Medulla oblongata (tissue), 1 donor: ENCODE results near the gene PPP1R9B.

Experiments
- DNase-seq: peaks from one replicate; pipeline ENCODE4 v3.0.0-alpha.2; 2015; ENCODE audit errors: extremely low spot score

The PPP1R9B gene

DNA sequence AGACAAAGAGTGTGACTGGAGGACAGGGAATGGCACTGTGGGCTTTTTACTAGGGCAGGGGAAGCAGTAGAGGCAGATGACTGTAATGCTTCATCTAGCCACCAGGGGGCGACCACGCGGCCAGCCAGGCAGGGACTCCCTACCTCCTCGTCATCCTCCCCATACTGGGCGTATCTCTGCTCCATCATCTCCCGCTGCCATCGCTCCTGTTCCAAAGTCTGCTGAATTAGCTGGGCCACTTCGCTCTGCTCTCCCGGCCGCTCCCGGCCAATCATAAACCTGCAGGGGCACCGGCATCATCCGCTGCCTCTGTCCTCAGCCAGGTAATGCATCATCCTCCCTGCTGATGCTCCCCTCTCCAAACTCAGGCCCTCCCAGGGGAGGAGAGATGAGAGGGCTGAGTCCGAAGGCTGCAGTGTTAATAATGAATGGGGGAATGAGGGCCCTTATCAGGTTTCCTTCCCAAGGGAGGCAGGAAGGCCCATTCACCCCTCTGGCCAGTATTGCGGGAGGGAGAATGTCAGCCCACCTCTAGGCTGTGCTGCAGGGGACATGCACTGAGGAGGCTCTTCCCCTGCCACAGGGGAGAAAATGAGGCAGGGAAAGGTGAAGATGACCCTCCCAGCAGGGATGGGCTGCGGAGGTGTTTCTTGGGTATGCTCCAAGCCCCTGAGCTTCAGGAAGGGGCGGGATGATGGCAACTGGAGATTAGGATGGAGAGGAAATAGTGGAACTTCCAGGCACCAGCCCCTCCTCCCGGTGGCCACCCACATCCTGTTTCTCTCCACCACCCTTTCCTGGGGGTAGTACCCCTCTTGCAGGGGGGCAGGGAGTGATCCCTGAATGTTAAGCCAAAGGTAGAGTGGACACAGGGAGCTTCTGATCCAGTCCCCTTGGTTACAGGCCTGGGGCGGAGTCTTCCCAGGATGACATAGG, 10.3 kb downstream of the PPP1R9B start:
- peak; percentile 55 for DNase-seq

DNA sequence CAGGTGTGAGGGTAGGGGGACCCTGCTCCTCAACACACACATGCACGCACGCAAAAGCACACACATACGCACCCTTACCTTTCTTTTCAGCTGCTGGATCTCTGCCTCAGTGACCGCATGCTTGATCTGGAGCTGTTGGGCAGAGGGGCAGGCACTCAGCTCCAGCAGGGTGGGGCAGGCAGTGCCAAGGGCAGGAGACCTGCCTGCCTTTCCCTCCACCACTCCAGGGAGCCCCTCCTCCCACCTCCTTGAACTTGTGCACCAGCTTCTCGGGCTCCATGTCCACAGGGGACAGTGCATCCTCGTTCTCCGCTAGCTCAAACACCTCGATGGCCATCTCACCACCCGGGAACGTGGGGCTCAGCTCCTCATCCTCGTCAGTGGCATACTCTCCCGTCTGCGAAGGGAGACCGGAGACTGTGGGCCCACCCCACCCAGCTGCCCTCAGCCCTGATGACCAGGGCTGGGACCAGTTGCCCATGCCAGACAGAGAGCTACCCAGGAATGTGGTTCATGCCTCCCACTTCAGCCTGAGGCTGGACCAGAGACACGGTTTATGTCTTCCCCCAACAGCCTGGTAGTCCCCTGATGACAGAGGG, 11.2 kb downstream of the PPP1R9B start:
- no peak for DNase-seq

- no peak for DNase-seq
Measured at GRCh38 chr17:50137042-50137441, 13.4 kb downstream of the PPP1R9B start.

GRCh38 chr17:50136096-50136687, 14.3 kb downstream of the PPP1R9B start:
- DNase-seq: no peak

DNA sequence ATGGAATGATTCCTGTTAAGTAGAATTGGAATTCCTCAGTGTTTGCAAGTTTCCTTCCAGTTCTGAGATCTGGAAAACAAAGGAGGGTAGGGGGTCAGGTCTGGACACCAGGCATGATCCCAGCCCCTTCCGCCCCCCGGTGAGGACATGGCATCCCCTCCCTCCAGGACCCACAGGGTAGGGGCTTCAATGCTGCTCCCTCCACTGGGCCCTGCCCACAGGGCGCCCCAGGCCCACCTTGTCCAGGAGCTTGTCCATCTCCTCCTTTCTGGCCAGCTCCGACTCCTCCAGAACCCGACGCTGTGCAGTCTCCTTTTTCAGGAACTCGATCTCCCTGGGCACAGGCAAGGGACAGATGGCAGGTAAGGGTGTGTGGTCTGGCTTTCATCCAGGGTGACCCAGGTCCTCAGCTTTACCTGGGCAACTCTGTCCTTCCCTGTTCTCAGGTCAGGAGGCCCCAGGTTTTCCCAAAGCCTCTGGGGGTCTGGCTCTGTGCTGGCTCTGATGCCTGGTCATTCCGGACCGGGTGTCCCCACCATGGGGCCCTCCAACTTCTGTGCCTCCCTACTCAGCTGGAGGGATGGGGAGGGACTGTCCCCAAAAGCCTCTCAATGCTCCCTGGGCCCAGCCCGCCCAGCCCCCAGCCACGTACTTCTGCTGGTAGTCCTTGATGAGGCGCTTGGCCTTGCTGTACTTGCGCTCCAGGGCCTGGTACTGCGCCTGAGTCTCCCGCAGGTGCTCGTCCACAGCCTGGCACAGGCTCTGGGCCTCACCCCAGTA, 15.0 kb downstream of the PPP1R9B start:
- no peak for DNase-seq

DNA sequence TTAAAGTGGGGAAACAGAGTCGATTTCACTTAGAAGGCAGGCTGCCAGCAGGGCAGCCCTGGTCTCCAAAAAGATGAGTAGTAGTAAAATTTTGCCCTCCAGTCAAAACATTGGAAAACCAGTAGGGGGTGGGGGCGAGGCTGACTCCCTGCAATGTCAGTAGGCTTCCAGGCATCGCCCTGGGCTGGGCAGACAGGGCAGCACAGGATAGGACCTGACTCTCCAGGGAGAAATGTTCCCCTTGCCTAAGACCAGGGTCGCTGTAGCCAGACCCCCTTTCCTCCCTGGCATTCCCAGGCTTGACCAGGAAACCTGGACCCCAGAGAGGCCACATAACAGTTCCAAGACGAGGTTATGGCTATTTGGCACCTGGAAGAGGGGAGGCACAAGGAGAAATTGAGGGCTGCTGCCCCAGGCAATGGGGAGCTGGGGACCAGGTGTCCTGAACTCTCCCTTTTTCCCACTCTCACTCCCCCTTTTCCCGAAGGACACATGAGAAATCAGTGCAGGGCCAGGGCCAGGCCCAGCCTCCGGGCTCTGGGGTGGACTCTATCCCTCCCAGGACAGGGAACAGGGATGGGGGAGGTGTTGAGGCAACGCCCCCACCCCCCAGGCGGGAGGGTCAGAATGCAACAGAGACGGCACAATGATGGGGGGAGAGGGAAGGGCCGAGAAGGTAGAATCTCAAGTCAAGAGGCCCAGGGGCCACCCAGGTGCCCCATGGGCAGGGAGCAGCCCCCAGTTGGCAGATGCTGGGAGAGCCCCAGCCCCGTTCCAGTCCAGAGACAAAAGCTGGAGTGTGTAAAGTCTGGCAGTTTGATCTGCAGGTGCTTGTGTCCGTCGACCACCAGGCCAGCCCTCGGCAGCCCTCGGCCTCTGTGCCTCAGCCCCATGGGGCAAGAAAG, 16.0 kb downstream of the PPP1R9B start:
- DNase-seq: no peak

GRCh38 chr17:50133769-50134099, 16.7 kb downstream of the PPP1R9B start:
- no peak for DNase-seq

- peak; percentile 74 for DNase-seq
Measured at GRCh38 chr17:50133028-50133768, 17.3 kb downstream of the PPP1R9B start.

DNA sequence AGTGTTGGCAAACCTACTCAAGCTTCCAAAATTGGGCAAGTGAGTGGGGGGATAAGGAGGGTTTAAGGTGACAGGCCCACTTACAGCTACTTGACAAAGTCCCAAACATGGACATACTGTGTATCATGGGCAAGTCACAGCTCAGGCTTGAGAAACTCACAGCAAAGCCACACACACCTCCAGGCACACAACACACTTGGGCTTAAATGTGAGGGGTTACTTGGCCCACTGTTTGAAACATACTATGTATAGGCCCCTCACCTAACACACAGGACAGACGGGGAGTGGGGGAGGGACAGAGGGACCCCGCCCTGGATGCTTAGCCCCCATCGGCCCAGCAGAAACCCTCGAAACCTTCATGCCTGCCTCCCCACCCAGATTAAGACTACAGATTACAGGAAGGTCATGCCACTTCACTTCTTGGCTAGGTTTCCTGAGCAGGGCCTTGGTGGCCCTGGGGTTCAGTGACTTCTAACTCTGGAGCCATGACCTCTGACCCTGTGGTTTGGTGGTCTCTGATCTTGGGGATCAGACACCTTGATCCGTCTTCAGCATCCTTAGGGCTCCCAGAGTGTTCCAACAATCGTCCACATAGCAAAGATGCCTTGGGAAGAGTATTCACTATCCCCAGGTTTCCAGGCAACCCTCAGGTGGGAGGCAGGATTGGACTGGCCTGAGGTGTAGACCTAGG, 18.2 kb downstream of the PPP1R9B start:
- DNase-seq: no peak

DNA sequence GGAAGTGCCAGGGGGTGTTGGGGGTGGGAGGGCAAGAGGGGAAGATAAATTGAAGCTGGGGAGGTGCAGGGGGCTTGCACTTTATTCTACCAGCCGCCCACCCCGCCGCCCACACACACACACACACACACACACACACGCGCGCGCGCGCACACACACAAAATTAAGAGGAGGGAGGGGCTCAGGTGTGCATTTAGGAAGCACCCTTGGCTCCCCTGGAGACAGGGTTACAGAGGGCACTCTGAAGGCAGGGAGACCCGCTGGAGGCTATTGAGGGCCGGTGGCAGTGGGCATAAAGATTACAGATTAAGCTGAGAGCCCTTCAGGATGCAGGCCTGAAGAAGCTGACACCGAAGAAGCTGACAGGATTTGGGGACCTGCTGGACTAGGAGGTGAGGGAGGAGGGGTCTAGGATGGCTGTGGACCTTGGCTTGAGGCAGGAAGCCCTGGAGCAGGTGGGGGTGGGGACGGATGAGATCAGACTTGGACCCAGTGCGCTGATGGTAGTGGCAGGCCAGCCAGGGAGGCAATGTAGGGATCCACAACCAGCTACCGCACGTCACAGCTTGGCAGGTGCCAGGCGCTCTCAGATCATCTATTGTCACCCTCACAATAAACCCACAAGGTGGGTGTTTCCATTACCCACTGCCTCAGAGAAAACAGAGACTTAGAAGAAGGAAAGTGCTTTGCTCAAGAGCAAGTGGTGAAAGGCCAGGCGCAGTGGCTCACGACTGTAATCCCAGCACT, 19.7 kb downstream of the PPP1R9B start:
- peak; percentile 32 for DNase-seq

GRCh38 chr17:50129728-50130558, 20.5 kb downstream of the PPP1R9B start, which contains the start of gene SAMD14:
Gene SAMD14, minus strand, starts transcription at chr17:50130160. Its CDS starts 5,201 bp downstream, at chr17:50124959.
- no peak for DNase-seq

DNA sequence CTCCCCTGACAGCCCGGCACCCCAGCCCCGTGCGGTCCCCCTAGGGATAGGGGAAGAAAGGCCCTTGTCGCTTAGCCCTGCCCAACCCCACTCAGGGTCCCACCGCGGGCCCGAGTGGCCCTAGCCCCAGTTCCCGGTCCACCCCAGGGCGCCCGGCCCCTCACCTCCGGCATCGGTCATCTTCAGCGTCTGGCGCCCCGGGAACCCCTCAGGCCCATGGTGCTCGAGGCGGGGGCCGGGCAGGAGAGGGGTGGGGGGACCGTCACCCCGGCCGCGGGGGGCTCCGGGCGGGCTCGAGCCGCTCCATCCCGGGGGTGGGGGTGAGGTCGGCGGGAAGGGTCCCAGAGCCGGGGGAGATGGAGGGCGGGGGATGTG, 21.1 kb downstream of the PPP1R9B start:
- no peak for DNase-seq

GRCh38 chr17:50128441-50129352, 21.8 kb downstream of the PPP1R9B start:
- DNase-seq: no peak

- DNase-seq: no peak
Measured at GRCh38 chr17:50127697-50128361, 22.6 kb downstream of the PPP1R9B start.

DNA sequence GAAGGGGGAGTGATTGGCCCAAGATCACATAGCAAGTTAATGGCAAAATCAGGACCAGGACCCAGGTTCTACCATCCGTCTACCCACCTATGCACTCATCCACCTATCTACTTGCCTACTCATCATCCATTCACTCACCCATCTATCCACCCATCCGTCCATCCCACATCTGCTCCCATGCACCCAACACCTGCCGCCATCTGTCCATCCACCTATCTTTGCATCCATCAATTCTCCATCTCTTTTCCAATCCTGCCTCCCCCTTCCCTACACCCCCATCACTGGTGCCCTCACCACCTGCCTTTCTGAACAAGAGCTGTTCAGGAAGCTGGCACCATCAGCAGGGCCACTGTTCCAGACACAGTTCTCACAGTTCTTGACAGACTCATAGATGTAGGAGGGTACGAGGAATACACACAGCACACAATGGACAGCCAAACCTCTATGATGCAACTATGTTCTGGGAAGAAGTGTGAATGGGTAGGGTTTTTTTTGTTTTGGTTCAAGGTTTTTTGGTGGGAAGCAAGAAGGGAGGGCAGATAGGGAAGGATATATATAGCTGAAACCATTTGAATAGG, 25.0 kb downstream of the PPP1R9B start:
- no peak for DNase-seq
